Right lobe of liver (tissue), 6 donors: ENCODE measurements around the gene FARS2. TPM values are rescaled to one million over a fixed set of nuclear protein-coding genes. Genes with fewer than 3 reads are reported as not detected.

ENCODE experiments used
- ATAC-seq, 4 donors: fragments of 200-7000 bp; cut with Tn5 transposase; one replicate each; pipeline ENCODE4 v1.9.1; 2020; ENCODE audit warnings: mild to moderate bottlenecking in 4 of 4, moderate library complexity in 4 of 4
- DNase-seq, 3 donors: peaks; one replicate each; pipeline ENCODE4 v3.0.0-alpha.2; 2020
- H3K27ac ChIP-seq, 3 donors: fragments of 200-600 bp; one replicate each; pipeline ENCODE4 v1.8.0; 2022
- H3K27me3 ChIP-seq, 2 donors: fragments of 200-600 bp; one replicate each; pipeline ENCODE4 v1.8.0; 2022
- H3K36me3 ChIP-seq, 4 donors: fragments of 200-600 bp; sonication (generic) in 1 of 4; one replicate each; pipeline versions ENCODE4 v1.5.1 to v1.8.0; 2017 to 2022; ENCODE audit warnings: control low read depth in 1 of 4
- H3K4me1 ChIP-seq, 4 donors: fragments of 200-600 bp; sonication (generic) in 1 of 4; one replicate each; pipeline versions ENCODE4 v1.5.1 to v1.8.0; 2017 to 2022; ENCODE audit warnings: control low read depth in 1 of 4
- H3K4me3 ChIP-seq, 3 donors: fragments of 200-600 bp; one replicate each; pipeline ENCODE4 v1.8.0; 2022
- H3K9me3 ChIP-seq, 4 donors: fragments of 200-600 bp; sonication (generic) in 1 of 4; one replicate each; pipeline versions ENCODE4 v1.5.1 to v1.8.0; 2017 to 2022; ENCODE audit warnings: control low read depth in 1 of 4
- POLR2A ChIP-seq: fragments of 450-650 bp; IDR thresholded peaks from one replicate; pipeline ENCODE4 v1.6.1; 2017; ENCODE audit warnings: antibody characterized with exemption, mild to moderate bottlenecking
- WGBS: methylation state at CpG from one replicate; pipeline ENCODE4 v1.1.6; 2018; ENCODE audit warnings: low coverage, low lambda C conversion rate; ENCODE audit not compliant: insufficient coverage; ENCODE audit errors: missing lambda C conversion rate; 5-methylcytosine and 5-hydroxymethylcytosine counted together
- intact Hi-C, 2 donors: fragments of 100-400 bp; cut with DNase I; formaldehyde crosslinking; loops; one replicate each; pipeline versions ENCODE4 v1.11.2 to v1.14.1; 2022
- total RNA-seq, 6 experiments: library from RNA; depleted of rRNA in 2 of 6; stranded (reverse); fragments of >200 nt in 2 of 6; fragmentation: NEBNext Ultra II Directional in 3 of 6; extraction: Animal tissue kit (Norgen Biotek cat#: 25700) in 3 of 6; gene quantifications; one replicate each; pipeline versions ENCODE4 v1.1.0 to v1.2.4, GENCODE V29; 2016 to 2023
- TF ChIP-seq, protein P1 (sequence below), 4 donors: fragments of 200-600 bp in 3 of 4; fragments of 450-650 bp in 1 of 4; IDR thresholded peaks; one replicate each; pipeline versions ENCODE4 v1.5.1 to v1.8.0; 2016 to 2022; ENCODE audit warnings: antibody characterized with exemption in 4 of 4, mild to moderate bottlenecking in 2 of 4
- donor health status: DM: no; HTN: yes; CAD: no.
- donor health status: DM: no; HTN: no; CAD: no.
- donor health status: DM: no; HTN: no; CAD: no.
- donor health status: DM: no; HTN: yes; CAD: no.
- donor health status: DM: no; HTN: yes; CAD: no.

The FARS2 gene
- total RNA-seq, 6 experiments from 2014 or later = 7.2 to 12.9 (median 11.7) TPM

DNA sequence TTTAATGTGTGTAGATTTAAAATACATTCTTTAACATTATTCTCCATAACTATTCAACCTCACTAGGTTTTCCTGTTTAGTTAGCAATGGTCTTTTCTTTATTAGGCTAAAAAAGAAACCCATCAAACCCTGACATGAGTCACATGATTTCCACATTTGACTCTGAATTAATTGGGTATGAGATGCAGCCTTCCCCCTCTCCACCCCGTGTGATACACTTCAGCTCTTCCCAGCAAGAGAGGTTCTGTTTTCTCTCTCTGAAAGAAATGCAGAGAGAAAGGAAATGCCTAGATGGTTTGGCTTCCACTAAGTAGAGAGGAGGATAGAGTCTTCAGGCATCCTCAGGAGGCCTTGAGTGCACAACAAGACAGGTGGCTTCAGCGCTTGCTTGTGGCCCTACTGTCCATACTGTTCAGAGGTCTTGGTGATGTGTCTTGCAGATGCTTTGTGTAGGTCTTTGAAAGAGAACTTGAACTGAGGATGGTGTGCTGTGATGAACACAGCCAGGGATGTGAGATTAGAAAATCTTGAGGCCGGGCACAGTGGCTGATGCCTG, 17.3 kb downstream of the FARS2 start:
- Histone ChIP-seq H3K4me1 (no peaks in the 10 kb centered on the region), H3K27me3 (no peaks in the 10 kb centered on the region), H3K9me3 (no peaks in the 10 kb centered on the region), H3K27ac (no peak overlapping the region), H3K36me3 (no peaks in the 10 kb centered on the region), H3K4me3 (no peak overlapping the region)
- no peak for ATAC-seq
- TF ChIP-seq, protein P1, sequence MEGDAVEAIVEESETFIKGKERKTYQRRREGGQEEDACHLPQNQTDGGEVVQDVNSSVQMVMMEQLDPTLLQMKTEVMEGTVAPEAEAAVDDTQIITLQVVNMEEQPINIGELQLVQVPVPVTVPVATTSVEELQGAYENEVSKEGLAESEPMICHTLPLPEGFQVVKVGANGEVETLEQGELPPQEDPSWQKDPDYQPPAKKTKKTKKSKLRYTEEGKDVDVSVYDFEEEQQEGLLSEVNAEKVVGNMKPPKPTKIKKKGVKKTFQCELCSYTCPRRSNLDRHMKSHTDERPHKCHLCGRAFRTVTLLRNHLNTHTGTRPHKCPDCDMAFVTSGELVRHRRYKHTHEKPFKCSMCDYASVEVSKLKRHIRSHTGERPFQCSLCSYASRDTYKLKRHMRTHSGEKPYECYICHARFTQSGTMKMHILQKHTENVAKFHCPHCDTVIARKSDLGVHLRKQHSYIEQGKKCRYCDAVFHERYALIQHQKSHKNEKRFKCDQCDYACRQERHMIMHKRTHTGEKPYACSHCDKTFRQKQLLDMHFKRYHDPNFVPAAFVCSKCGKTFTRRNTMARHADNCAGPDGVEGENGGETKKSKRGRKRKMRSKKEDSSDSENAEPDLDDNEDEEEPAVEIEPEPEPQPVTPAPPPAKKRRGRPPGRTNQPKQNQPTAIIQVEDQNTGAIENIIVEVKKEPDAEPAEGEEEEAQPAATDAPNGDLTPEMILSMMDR (IDR thresholded peaks at IDR 0.05) = no peak
- no peak for TF ChIP-seq POLR2A
- DNase-seq = no peak
- 90% methylated on average over 3 of the region's 3 CpGs for WGBS
- intact Hi-C loops = no loop called here

- TF ChIP-seq, protein P1 (IDR thresholded peaks at IDR 0.05) = no peak
- no peak for TF ChIP-seq POLR2A
- WGBS = 80% methylated on average over 2 of the region's 2 CpGs
- Histone ChIP-seq H3K9me3 (no peaks in the 10 kb centered on the region), H3K36me3 (no peaks in the 10 kb centered on the region), H3K4me1 (no peaks in the 10 kb centered on the region), H3K4me3 (no peak overlapping the region), H3K27me3 (no peaks in the 10 kb centered on the region), H3K27ac (no peak overlapping the region)
- intact Hi-C loops = no loop called here
- no peak for DNase-seq
- no peak for ATAC-seq
These were observed 18.6 kb downstream of the FARS2 start for GRCh38 chr6:5279891-5280338.

DNA sequence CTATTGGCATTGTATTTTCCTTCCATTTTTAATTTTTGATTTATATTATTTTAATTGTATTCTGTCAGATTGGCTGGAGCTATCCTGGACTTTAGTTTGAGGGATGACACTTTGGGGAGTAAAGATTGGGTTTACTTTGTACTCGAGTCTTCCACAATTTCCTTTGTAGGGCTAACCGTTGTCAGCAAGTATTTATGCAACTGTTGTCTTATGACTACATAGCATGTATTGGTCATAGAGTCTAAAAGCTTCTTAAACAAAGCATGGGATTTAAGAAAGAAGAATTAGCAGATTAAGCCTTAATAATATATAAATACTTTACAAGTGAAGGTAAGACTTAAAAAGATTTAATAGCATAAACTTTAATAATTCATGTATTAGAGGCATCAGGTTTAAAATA, 19.6 kb downstream of the FARS2 start:
- Histone ChIP-seq H3K27ac (no peak overlapping the region), H3K9me3 (no peaks in the 10 kb centered on the region), H3K36me3 (no peaks in the 10 kb centered on the region), H3K4me1 (no peaks in the 10 kb centered on the region), H3K27me3 (no peaks in the 10 kb centered on the region), H3K4me3 (no peak overlapping the region)
- intact Hi-C loops = no loop called here
- ATAC-seq (no peak), DNase-seq (no peak)
- WGBS = 56% methylated on average over 2 of the region's 2 CpGs
- TF ChIP-seq POLR2A = no peak
- TF ChIP-seq, protein P1 (IDR thresholded peaks at IDR 0.05) = no peak

GRCh38 chr6:5282191-5282623, 20.9 kb downstream of the FARS2 start:
- Histone ChIP-seq H3K4me1 (no peaks in the 10 kb centered on the region), H3K9me3 (no peaks in the 10 kb centered on the region), H3K36me3 (no peaks in the 10 kb centered on the region), H3K27me3 (no peaks in the 10 kb centered on the region), H3K27ac (no peak overlapping the region), H3K4me3 (no peak overlapping the region)
- DNase-seq (no peak), ATAC-seq (no peak)
- intact Hi-C loops = no loop called here
- WGBS = 73% methylated on average over 7 of the region's 9 CpGs
- no peak for TF ChIP-seq POLR2A
- TF ChIP-seq, protein P1 (IDR thresholded peaks at IDR 0.05) = no peak

- DNase-seq (no peak), ATAC-seq (no peak)
- Histone ChIP-seq H3K9me3 (no peaks in the 10 kb centered on the region), H3K27ac (no peak overlapping the region), H3K27me3 (no peaks in the 10 kb centered on the region), H3K36me3 (no peaks in the 10 kb centered on the region), H3K4me3 (no peak overlapping the region), H3K4me1 (no peaks in the 10 kb centered on the region)
- WGBS = 94% methylated on average over 5 of the region's 6 CpGs
- intact Hi-C loops = no loop called here
- TF ChIP-seq, protein P1 (IDR thresholded peaks at IDR 0.05) = no peak
- no peak for TF ChIP-seq POLR2A
These were observed 23.8 kb downstream of the FARS2 start for GRCh38 chr6:5285081-5285480.
